HCT116 (cell line): Measurements from ENCODE around the gene PDE4D. TPM values are rescaled to one million over a fixed set of nuclear protein-coding genes. Genes with fewer than 3 reads are reported as not detected.

ENCODE experiments used
- ATAC-seq: fragments of 200-7000 bp; cut with Tn5 transposase; 2 replicates; pipeline ENCODE4 v1.9.1; 2020; ENCODE audit warnings: mild to moderate bottlenecking, moderate library complexity
- BruUV-seq: library from RNA; stranded (reverse); fragments of 400-500 nt; replicated peaks from 2 replicates; lab custom pipeline; 2021; lab: Mats Ljungman, UMichigan
- CTCF ChIA-PET: fragments of 300-600 bp; sonication (Branson Sonifier 250); formaldehyde crosslinking; loops from one replicate; lab custom pipeline; 2021; ENCODE audit warnings: antibody characterized with exemption; lab: Charles Lee
- POLR2A ChIA-PET: fragments of 300-600, 350-600 bp; sonication (Branson Sonifier 250); formaldehyde crosslinking; loops from one replicate; lab custom pipeline; 2021; ENCODE audit warnings: antibody characterized with exemption; lab: Charles Lee
- RAD21 ChIA-PET, 2 experiments: fragments of 300-600 bp; sonication (Branson Sonifier 250); formaldehyde crosslinking; loops; one replicate each; lab custom pipeline; 2023; ENCODE audit warnings: low total read pairs in 2 of 2; ENCODE audit not compliant: uncharacterized antibody in 2 of 2, unreplicated experiment in 2 of 2, low non-redundant PET in 1 of 2; lab: Charles Lee
- DNase-seq: peaks from one replicate; pipeline ENCODE4 v3.0.0-alpha.2; 2010; ENCODE audit warnings: low read depth, low spot score
- H2AFZ ChIP-seq: fragments of 200-600 bp; shearing (Covaris generic), sonication (generic); 2 replicates; pipeline ENCODE4 v1.6.1; 2017; ENCODE audit warnings: low read depth, mixed run types, mixed read lengths, antibody characterized with exemption, low read length; ENCODE audit not compliant: poor library complexity, severe bottlenecking
- H3K27ac ChIP-seq: 2 replicates; pipeline ENCODE4 v1.5.1; 2012; ENCODE audit warnings: low read depth, low read length
- H3K27me3 ChIP-seq: fragments of 200-600 bp; sonication (generic); 2 replicates; pipeline ENCODE4 v1.6.1; 2016; ENCODE audit warnings: mixed run types, low read length, mixed read lengths; ENCODE audit not compliant: insufficient read depth
- H3K36me3 ChIP-seq, 2 experiments: fragments of 200-500 bp in 1 of 2; fragments of 200-600 bp in 1 of 2; sonication (Bioruptor generic) in 1 of 2; sonication (generic) in 1 of 2; 2 replicates each; pipeline versions ENCODE4 v1.5.1 to v1.6.1; 2014 to 2016; ENCODE audit warnings: low read length in 2 of 2, inconsistent platforms in 1 of 2, mixed read lengths in 1 of 2, mixed run types in 1 of 2; ENCODE audit not compliant: insufficient read depth in 2 of 2, control insufficient read depth in 1 of 2
- H3K4me1 ChIP-seq, 2 experiments: fragments of 200-600 bp in 1 of 2; sonication (generic) in 1 of 2; 2 replicates each; pipeline versions ENCODE4 v1.5.1 to v1.6.1; 2012 to 2017; ENCODE audit warnings: low read length in 2 of 2, inconsistent platforms in 1 of 2, mild to moderate bottlenecking in 1 of 2, mixed read lengths in 1 of 2, mixed run types in 1 of 2, moderate library complexity in 1 of 2; ENCODE audit not compliant: insufficient read depth in 2 of 2, control insufficient read depth in 1 of 2
- H3K4me2 ChIP-seq: fragments of 200-600 bp; sonication (generic); 2 replicates; pipeline ENCODE4 v1.6.1; 2017; ENCODE audit warnings: mixed run types, low read length, mixed read lengths
- H3K4me3 ChIP-seq, 2 experiments: fragments of 200-600 bp in 1 of 2; sonication (generic) in 1 of 2; replicated peaks in 1 of 2; 2 replicates each; pipeline ENCODE4 v1.5.1; 2011 to 2016; ENCODE audit warnings: low read length in 2 of 2, control low read depth in 1 of 2, low read depth in 1 of 2, mild to moderate bottlenecking in 1 of 2, mixed read lengths in 1 of 2, mixed run types in 1 of 2
- H3K79me2 ChIP-seq: fragments of 200-600 bp; sonication (generic); 2 replicates; pipeline ENCODE4 v1.6.1; 2017; ENCODE audit warnings: mild to moderate bottlenecking, mixed run types, low read length, moderate library complexity, mixed read lengths; ENCODE audit not compliant: insufficient read depth
- H3K9ac ChIP-seq: fragments of 200-600 bp; sonication (generic); 2 replicates; pipeline ENCODE4 v1.6.1; 2016; ENCODE audit warnings: low read length, mixed read lengths
- H3K9me2 ChIP-seq: fragments of 200-600 bp; sonication (generic), shearing (Covaris generic); 2 replicates; pipeline ENCODE4 v1.6.1; 2017; ENCODE audit warnings: mixed run types, mild to moderate bottlenecking, moderate library complexity; ENCODE audit not compliant: insufficient read depth
- H3K9me3 ChIP-seq, 2 experiments: fragments of 200-500 bp in 1 of 2; fragments of 200-600 bp in 1 of 2; sonication (Bioruptor generic) in 1 of 2; sonication (generic) in 1 of 2; 2 replicates each; pipeline ENCODE4 v1.6.1; 2014 to 2017; ENCODE audit warnings: low read length in 2 of 2, mixed read lengths in 2 of 2, inconsistent platforms in 1 of 2, low read depth in 1 of 2, mild to moderate bottlenecking in 1 of 2, mixed run types in 1 of 2, moderate library complexity in 1 of 2; ENCODE audit not compliant: control insufficient read depth in 1 of 2, insufficient read depth in 1 of 2
- H4K20me1 ChIP-seq: fragments of 200-600 bp; sonication (generic), shearing (Covaris generic); 2 replicates; pipeline ENCODE4 v1.6.1; 2017; ENCODE audit warnings: mixed run types, mild to moderate bottlenecking, moderate library complexity; ENCODE audit not compliant: insufficient read depth
- CEBPB ChIP-seq: IDR thresholded peaks from 2 replicates; pipeline ENCODE4 v1.6.1; 2012; ENCODE audit warnings: low read depth
- EGR1 ChIP-seq: IDR thresholded peaks from 2 replicates; pipeline ENCODE4 v1.6.1; 2012; ENCODE audit warnings: low read depth
- EZH2 ChIP-seq: fragments of 200-600 bp; sonication (generic); IDR thresholded peaks from 2 replicates; pipeline ENCODE4 v1.6.1; 2017; ENCODE audit warnings: antibody characterized with exemption, mixed run types
- EZH2phosphoT487 ChIP-seq: fragments of 200-600 bp; IDR thresholded peaks from 2 replicates; pipeline ENCODE4 v1.6.1; 2018; ENCODE audit warnings: antibody characterized with exemption, borderline replicate concordance
- FOSL1 ChIP-seq: IDR thresholded peaks from 2 replicates; pipeline ENCODE4 v1.6.1; 2012; ENCODE audit warnings: low read depth
- JUND ChIP-seq: IDR thresholded peaks from 2 replicates; pipeline ENCODE4 v1.6.1; 2012
- MAX ChIP-seq: IDR thresholded peaks from 2 replicates; pipeline ENCODE4 v1.6.1; 2012
- POLR2A ChIP-seq: IDR thresholded peaks from 2 replicates; pipeline ENCODE4 v1.7.0; 2011; ENCODE audit warnings: borderline replicate concordance; ENCODE audit not compliant: insufficient read depth, insufficient read length; ENCODE audit errors: extremely low read depth
- POLR2AphosphoS5 ChIP-seq: IDR thresholded peaks from 2 replicates; pipeline ENCODE4 v1.6.1; 2011; ENCODE audit warnings: mild to moderate bottlenecking, low read depth, low read length, moderate library complexity
- SIN3A ChIP-seq: IDR thresholded peaks from 2 replicates; pipeline ENCODE4 v1.6.1; 2012; ENCODE audit warnings: low read depth
- SP1 ChIP-seq: IDR thresholded peaks from 2 replicates; pipeline ENCODE4 v1.6.1; 2012; ENCODE audit warnings: low read depth
- SRF ChIP-seq: IDR thresholded peaks from 2 replicates; pipeline ENCODE4 v1.6.1; 2012; ENCODE audit warnings: low read depth
- TCF7L2 ChIP-seq: IDR thresholded peaks from 2 replicates; pipeline ENCODE4 v1.7.0; 2011; ENCODE audit warnings: borderline replicate concordance, inconsistent platforms; ENCODE audit not compliant: insufficient read depth, insufficient read length; ENCODE audit errors: extremely low read depth
- YY1 ChIP-seq: IDR thresholded peaks from 2 replicates; pipeline ENCODE4 v1.6.1; 2011; ENCODE audit warnings: low read length, low read depth, moderate library complexity, mild to moderate bottlenecking; ENCODE audit not compliant: insufficient replicate concordance; ENCODE audit errors: extremely low read depth
- ZFX ChIP-seq: fragments of 450-650 bp; IDR thresholded peaks from 2 replicates; pipeline ENCODE4 v1.6.1; 2017
- intact Hi-C: fragments of 100-400 bp; cut with micrococcal nuclease; formaldehyde crosslinking; loops from 2 replicates; pipeline ENCODE4 v1.10.0; 2022
- total RNA-seq: library from RNA; stranded (reverse); gene quantifications from one replicate; pipeline ENCODE4 v1.2.1, GENCODE V29; 2021; ENCODE audit not compliant: unreplicated experiment
- TF ChIP-seq, protein P1 (sequence below): IDR thresholded peaks from 2 replicates; pipeline ENCODE4 v1.6.1; 2012; ENCODE audit warnings: low read depth

PDE4D gene
- total RNA-seq, 1 experiment from 2014 or later, result 1.1 TPM

GRCh38 chr5:59489551-59489950 lies 404.0 kb downstream of the PDE4D start:
- no peak for ATAC-seq
- CTCF ChIA-PET, result no interaction called here
- POLR2A ChIA-PET, result no interaction called here

More at GRCh38 chr5:59489551-59489950, 404.0 kb downstream of the PDE4D start:
- no peaks in the 10 kb centered on the region for H3K79me2 ChIP-seq
- no TSS peak for BruUV-seq
- H4K20me1 ChIP-seq, result no peaks in the 10 kb centered on the region; the same call in 1 of the 2 replicates
- peaks cover 14% of the 10 kb centered on the region for H3K27me3 ChIP-seq
- H3K36me3 ChIP-seq, result no peaks in the 10 kb centered on the region
- H3K27ac ChIP-seq, result no peak overlapping the region
- no peaks in the 10 kb centered on the region for H3K9me3 ChIP-seq
- H3K4me3 ChIP-seq, result no peak overlapping the region
- H3K9me2 ChIP-seq, result no peaks in the 10 kb centered on the region
- H3K9ac ChIP-seq, result no peak overlapping the region
- no peak overlapping the region for H2AFZ ChIP-seq
- intact Hi-C loops, result no loop called here
- no peaks in the 10 kb centered on the region for H3K4me1 ChIP-seq
- RAD21 ChIA-PET, result no interaction called here
- no peak overlapping the region for H3K4me2 ChIP-seq
- no peak for TF ChIP-seq CEBPB
- no peak for TF ChIP-seq JUND
- no peak for TF ChIP-seq EZH2
- TF ChIP-seq ZFX, result no peak
- TF ChIP-seq POLR2AphosphoS5, result no peak
- TF ChIP-seq MAX, result no peak
- TF ChIP-seq SP1, result no peak
- no peak for TF ChIP-seq YY1
- TF ChIP-seq POLR2A, result no peak
- TF ChIP-seq, protein P1, sequence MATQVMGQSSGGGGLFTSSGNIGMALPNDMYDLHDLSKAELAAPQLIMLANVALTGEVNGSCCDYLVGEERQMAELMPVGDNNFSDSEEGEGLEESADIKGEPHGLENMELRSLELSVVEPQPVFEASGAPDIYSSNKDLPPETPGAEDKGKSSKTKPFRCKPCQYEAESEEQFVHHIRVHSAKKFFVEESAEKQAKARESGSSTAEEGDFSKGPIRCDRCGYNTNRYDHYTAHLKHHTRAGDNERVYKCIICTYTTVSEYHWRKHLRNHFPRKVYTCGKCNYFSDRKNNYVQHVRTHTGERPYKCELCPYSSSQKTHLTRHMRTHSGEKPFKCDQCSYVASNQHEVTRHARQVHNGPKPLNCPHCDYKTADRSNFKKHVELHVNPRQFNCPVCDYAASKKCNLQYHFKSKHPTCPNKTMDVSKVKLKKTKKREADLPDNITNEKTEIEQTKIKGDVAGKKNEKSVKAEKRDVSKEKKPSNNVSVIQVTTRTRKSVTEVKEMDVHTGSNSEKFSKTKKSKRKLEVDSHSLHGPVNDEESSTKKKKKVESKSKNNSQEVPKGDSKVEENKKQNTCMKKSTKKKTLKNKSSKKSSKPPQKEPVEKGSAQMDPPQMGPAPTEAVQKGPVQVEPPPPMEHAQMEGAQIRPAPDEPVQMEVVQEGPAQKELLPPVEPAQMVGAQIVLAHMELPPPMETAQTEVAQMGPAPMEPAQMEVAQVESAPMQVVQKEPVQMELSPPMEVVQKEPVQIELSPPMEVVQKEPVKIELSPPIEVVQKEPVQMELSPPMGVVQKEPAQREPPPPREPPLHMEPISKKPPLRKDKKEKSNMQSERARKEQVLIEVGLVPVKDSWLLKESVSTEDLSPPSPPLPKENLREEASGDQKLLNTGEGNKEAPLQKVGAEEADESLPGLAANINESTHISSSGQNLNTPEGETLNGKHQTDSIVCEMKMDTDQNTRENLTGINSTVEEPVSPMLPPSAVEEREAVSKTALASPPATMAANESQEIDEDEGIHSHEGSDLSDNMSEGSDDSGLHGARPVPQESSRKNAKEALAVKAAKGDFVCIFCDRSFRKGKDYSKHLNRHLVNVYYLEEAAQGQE, result no peak
- no peak for TF ChIP-seq FOSL1
- no peak for TF ChIP-seq EZH2phosphoT487
- TF ChIP-seq SIN3A, result no peak
- TF ChIP-seq EGR1, result no peak
- TF ChIP-seq SRF, result no peak
- TF ChIP-seq TCF7L2, result no peak
- DNase-seq, result no peak
